Nephron (organoid): ENCODE data around the gene PIGS.

Experiments
- H3K27ac Mint-ChIP-seq, 3 experiments: 2 replicates each; pipeline ENCODE4 v1.8.0; 2020; ENCODE audit warnings: mixed read lengths in 3 of 3, mild to moderate bottlenecking in 2 of 3, moderate library complexity in 1 of 3
- H3K27me3 Mint-ChIP-seq: 2 replicates; pipeline ENCODE4 v1.8.0; 2021; ENCODE audit warnings: low read depth, mild to moderate bottlenecking, moderate library complexity, mixed read lengths
- H3K36me3 Mint-ChIP-seq: 2 replicates; pipeline ENCODE4 v1.8.0; 2020; ENCODE audit warnings: low read depth, mixed read lengths
- H3K4me1 Mint-ChIP-seq: 2 replicates; pipeline ENCODE4 v1.8.0; 2020; ENCODE audit warnings: mixed read lengths
- H3K4me3 Mint-ChIP-seq, 3 experiments: 2 replicates each; pipeline ENCODE4 v1.8.0; 2020; ENCODE audit warnings: mild to moderate bottlenecking in 3 of 3, mixed read lengths in 3 of 3, moderate library complexity in 2 of 3
- H3K9me3 Mint-ChIP-seq: 2 replicates; pipeline ENCODE4 v1.8.0; 2020; ENCODE audit warnings: mixed read lengths
- TF ChIP-seq, protein P1 (sequence below), 3 experiments: fragments of 200-600 bp; sonication (generic); IDR thresholded peaks; one replicate each; pipeline ENCODE4 v1.5.0; 2021; ENCODE audit warnings: antibody characterized with exemption in 3 of 3; ENCODE audit not compliant: unreplicated experiment in 3 of 3

Gene PIGS

DNA sequence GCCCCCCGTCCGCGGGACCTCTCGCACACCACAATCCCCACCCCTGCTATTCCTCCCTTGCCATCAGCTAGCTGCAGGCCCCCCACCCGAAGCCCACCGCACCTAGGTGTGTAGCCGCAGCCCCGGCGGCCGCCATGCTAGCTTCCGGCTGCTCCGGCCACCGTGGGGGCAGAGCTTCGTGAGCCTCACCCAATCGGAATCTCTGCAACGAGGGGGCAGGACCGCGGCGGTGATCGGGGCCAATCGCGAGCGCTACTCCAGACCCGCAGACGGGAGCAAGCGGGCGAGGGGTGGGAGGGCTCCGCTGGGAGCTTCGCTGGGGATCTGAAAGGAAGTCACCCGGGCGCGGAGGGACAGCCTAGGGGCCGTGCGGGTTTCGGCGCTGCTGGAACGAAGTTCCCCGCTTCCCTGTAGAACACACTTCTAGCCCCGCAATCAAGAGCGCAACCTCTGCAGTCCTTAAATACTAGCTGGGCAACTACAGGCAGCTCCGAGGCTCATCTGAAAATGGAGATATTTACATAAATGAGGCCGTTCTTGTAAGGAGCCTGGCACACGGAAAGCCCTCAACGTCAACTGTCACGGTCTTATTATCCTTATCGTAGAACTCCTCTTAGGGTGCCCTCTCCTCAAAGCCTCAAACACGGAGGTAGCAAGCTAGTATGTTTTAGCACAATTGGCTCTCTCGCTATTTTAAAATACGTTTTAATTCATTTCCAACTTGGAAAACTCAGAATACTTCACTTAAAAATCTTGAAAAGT lies at the start of gene PIGS:
Gene PIGS, minus strand, starts transcription at position 164 of the 762 bp plus-strand sequence. Its CDS starts 28 bp downstream, at position 136.
- Mint-ChIP-seq H3K36me3 (peaks cover 18% of the 10 kb centered on the region), H3K4me1 (peaks cover 27% of the 10 kb centered on the region), H3K27ac (peak within 1 kb of the TSS; percentile 45 to 73 (median 66)), H3K4me3 (peak within 1 kb of the TSS; percentile 94 to 99 (median 97)), H3K27me3 (no peaks in the 10 kb centered on the region), H3K9me3 (no peaks in the 10 kb centered on the region)
- TF ChIP-seq, protein P1, sequence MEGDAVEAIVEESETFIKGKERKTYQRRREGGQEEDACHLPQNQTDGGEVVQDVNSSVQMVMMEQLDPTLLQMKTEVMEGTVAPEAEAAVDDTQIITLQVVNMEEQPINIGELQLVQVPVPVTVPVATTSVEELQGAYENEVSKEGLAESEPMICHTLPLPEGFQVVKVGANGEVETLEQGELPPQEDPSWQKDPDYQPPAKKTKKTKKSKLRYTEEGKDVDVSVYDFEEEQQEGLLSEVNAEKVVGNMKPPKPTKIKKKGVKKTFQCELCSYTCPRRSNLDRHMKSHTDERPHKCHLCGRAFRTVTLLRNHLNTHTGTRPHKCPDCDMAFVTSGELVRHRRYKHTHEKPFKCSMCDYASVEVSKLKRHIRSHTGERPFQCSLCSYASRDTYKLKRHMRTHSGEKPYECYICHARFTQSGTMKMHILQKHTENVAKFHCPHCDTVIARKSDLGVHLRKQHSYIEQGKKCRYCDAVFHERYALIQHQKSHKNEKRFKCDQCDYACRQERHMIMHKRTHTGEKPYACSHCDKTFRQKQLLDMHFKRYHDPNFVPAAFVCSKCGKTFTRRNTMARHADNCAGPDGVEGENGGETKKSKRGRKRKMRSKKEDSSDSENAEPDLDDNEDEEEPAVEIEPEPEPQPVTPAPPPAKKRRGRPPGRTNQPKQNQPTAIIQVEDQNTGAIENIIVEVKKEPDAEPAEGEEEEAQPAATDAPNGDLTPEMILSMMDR (IDR thresholded peaks at IDR 0.05; ENCODE audit: unreplicated experiment in 3 of 3): no peak

DNA sequence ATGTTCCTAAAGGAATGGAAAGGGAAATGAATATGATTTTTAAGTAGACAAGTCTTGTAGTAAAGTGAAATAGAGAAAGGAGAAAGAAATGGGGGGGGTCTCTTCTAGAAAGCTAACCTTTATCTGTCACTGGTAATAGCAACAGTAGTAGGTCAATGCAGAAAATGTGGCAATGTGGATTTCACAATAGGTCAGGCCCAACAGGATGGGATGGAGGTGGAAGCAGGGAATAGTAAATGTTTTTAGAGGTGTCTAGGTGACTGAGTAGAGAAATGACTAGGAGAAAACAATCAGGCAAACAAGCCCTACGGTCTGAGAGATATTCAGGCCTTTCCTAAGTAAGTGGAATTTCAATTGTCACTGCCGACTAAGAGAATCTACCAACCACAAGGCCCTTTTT lies 48.7 kb upstream of the PIGS start:
- H3K9me3 Mint-ChIP-seq: no peaks in the 10 kb centered on the region
- H3K4me1 Mint-ChIP-seq: peaks cover 6% of the 10 kb centered on the region
- no peak overlapping the region for H3K4me3 Mint-ChIP-seq
- no peaks in the 10 kb centered on the region for H3K27me3 Mint-ChIP-seq
- no peak overlapping the region for H3K27ac Mint-ChIP-seq
- peaks cover 83% of the 10 kb centered on the region for H3K36me3 Mint-ChIP-seq
- TF ChIP-seq, protein P1 (IDR thresholded peaks at IDR 0.05; ENCODE audit: unreplicated experiment in 3 of 3): no peak

DNA sequence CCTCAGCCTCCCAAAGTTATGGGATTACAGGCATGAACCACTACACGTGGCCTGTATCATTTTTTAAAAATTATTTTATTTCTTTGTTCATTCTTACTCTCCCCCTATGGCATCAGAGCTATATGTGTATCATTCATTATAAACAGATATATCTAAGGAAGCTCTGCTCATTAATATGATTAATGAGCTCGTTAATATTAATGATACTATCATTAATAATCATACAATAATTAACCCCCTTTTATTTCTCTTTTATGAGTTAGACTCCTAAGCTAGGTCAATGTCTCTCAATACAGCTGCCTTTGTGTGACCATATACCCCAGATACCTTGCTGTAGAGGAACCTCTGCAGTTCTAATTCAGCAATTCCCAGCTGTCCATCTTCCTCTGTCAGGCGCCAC lies 47.1 kb upstream of the PIGS start:
- H3K36me3 Mint-ChIP-seq: peaks cover 79% of the 10 kb centered on the region
- no peaks in the 10 kb centered on the region for H3K27me3 Mint-ChIP-seq
- H3K9me3 Mint-ChIP-seq: no peaks in the 10 kb centered on the region
- H3K27ac Mint-ChIP-seq: no peak overlapping the region
- TF ChIP-seq, protein P1 (IDR thresholded peaks at IDR 0.05; ENCODE audit: unreplicated experiment in 3 of 3): no peak
- H3K4me1 Mint-ChIP-seq: peaks cover 6% of the 10 kb centered on the region
- no peak overlapping the region for H3K4me3 Mint-ChIP-seq

DNA sequence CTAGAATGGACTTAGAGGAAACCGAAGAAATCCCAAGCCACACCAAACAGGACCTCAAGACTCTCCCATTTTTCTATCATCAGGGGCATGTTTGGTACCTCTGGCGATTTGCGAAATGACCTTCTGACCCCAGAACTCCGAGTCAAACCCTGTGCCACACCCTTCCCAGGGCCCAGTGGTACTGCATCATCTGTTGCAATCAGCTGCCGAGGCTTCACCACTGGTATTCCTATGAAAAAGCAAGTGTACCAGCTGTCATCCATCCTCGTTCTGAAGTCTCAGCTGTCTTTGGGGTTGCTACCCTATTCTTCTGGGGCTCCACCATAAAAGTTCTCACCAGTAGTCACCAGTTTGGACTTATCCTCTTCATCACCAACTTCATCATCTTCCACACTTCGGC lies 45.0 kb upstream of the PIGS start:
- H3K27me3 Mint-ChIP-seq: no peaks in the 10 kb centered on the region
- H3K4me3 Mint-ChIP-seq: no peak overlapping the region
- H3K36me3 Mint-ChIP-seq: peaks cover 71% of the 10 kb centered on the region
- H3K27ac Mint-ChIP-seq: no peak overlapping the region
- TF ChIP-seq, protein P1 (IDR thresholded peaks at IDR 0.05; ENCODE audit: unreplicated experiment in 3 of 3): no peak
- H3K9me3 Mint-ChIP-seq: no peaks in the 10 kb centered on the region
- H3K4me1 Mint-ChIP-seq: peaks cover 6% of the 10 kb centered on the region

DNA sequence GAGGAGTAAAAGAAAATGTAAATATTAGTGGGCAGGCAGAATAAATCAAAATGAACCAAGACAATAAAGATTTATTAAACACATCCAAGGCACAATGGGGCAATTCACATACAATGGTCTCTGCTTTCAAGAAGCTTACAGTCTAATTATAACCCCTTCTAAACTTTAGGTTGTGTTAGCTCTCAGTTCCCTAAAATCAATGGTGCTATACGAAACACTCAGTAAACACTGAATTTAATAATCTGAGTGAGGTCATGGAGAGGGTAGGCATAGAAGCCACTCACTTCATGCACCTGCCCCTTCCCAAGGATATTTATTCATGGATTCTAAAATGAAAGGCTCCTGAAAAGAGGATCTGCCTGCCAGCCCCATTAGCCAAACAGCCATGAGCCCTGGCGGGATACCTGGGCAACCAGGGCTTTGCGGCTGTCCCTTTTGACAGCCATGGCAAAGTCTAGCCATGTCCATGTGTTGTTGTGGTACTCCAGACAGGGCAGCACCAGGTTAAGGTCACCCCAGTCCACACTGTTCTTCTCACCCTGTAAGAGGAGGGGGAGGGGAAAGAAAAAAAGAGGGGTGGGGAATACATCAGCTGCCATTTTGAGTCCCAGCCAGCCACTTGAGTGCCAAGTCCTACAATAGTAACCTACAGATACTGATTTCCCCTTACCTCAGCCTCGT lies 44.1 kb upstream of the PIGS start:
- Mint-ChIP-seq H3K4me3 (no peak overlapping the region), H3K27ac (no peak overlapping the region), H3K27me3 (no peaks in the 10 kb centered on the region), H3K9me3 (no peaks in the 10 kb centered on the region), H3K4me1 (peaks cover 6% of the 10 kb centered on the region), H3K36me3 (peaks cover 68% of the 10 kb centered on the region)
- TF ChIP-seq, protein P1 (IDR thresholded peaks at IDR 0.05; ENCODE audit: unreplicated experiment in 3 of 3): no peak
